H1 (cell line): Measurements from ENCODE around the gene DENND10. TPM values are rescaled to one million over a fixed set of nuclear protein-coding genes. Genes with fewer than 3 reads are reported as not detected.

ENCODE experiments used
- GTF2F1 ChIP-seq: IDR thresholded peaks from 2 replicates; pipeline ENCODE4 v1.6.1; 2012; ENCODE audit warnings: low read depth, low read length, improper control_type of control experiment, borderline replicate concordance
- HDAC6 ChIP-seq: IDR thresholded peaks from one replicate; pipeline ENCODE4 v1.7.1; 2012; ENCODE audit warnings: low read depth, mild to moderate bottlenecking, inconsistent platforms, low read length, moderate library complexity
- SP2 ChIP-seq: IDR thresholded peaks from 2 replicates; pipeline ENCODE4 v1.6.1; 2012; ENCODE audit warnings: mild to moderate bottlenecking, low read length, inconsistent platforms
- SP4 ChIP-seq: IDR thresholded peaks from 2 replicates; pipeline ENCODE4 v1.6.1; 2012; ENCODE audit warnings: low read length, inconsistent platforms
- TAF1 ChIP-seq: IDR thresholded peaks from 2 replicates; pipeline ENCODE4 v1.6.1; 2011; ENCODE audit warnings: mild to moderate bottlenecking, low read depth, low read length
- TAF7 ChIP-seq: optimal IDR thresholded peaks from 2 replicates; pipeline ENCODE3; 2011; ENCODE audit warnings: low read depth, mild to moderate bottlenecking, inconsistent platforms, low read length, moderate library complexity, borderline replicate concordance
- polyA plus RNA-seq, 7 experiments: library from polyadenylated mRNA; depleted of rRNA in 3 of 7; stranded (reverse) in 5 of 7; unstranded in 2 of 7; fragments of >200 nt in 5 of 7; fragments of 200-250 nt in 2 of 7; gene quantifications; 1 replicate in 5 of 7; 2 replicates in 1 of 7; 4 replicates in 1 of 7; pipeline versions ENCODE4 v1.2.1 to v1.2.3, GENCODE V29; 2011 to 2013; ENCODE audit warnings: missing spikeins in 2 of 7, mixed read lengths in 2 of 7
- total RNA-seq: library from RNA; stranded (reverse); fragmentation: NEBNext Ultra II Directional; extraction: Animal tissue kit (Norgen Biotek cat#: 25700); gene quantifications from 2 replicates; pipeline ENCODE4 v1.2.1, GENCODE V29; 2021

DENND10 gene
- total and polyA plus RNA-seq, 2 of the 8 experiments (the other 6 are each of a cell fraction or from before 2014, with no cell fraction given), result 49.3 to 64.4 TPM

DNA sequence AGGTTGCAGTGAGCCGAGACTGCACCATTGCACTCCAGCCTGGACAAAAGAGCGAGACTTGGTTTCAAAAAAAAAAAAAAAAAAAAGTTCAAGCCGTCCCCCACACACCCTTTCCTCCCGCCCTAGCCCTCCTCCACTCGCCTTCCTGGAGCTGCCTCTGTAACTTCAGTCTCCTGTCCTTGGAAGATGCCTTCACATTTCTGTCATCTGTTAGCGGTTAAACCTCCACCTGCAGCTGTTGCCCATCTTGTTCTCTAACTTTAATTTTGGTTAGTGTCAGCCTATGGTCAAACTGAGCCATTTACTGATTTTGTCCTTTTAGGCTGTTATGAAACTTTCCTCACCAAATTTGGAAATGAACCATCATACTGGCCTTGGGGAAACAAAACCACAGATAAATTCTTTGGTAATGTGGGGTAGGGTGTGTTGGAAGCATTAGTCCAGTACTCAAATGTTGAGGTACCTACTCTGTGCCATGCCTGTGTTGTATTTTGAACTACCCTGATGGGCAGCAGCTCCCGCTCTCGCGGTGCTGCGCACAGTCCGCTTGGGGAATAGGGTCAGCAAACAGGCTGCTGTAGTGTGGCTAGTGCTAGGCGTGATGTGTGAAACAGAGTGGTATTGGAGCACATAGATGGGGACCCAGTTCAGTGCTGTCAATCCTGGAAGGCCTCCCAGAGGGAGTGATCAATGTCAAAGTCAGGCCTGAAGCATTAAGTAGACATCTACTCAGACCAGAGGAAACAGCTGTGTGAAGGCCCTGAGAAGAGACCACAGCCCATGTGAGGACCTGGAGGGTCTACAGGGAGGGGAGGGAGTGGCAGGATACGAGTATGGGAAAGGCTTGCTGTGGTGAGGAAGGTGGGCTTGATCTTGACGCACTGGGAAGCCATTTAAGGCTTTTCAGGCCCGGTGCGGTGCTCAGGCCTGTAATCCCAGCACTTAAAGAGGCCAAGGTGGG, 34.7 kb downstream of the DENND10 start (continued):
- no peak for TF ChIP-seq TAF1
- no peak for TF ChIP-seq GTF2F1
- TF ChIP-seq SP2, result no peak
- no peak for TF ChIP-seq TAF7
- no peak for TF ChIP-seq SP4
- TF ChIP-seq HDAC6, result no peak
